MCF 10A (cell line): ENCODE data around the gene PRKN. TPM values are rescaled to one million over a fixed set of nuclear protein-coding genes. Genes with fewer than 3 reads are reported as not detected.
A peak's percentile ranks its signal among the peaks of the same experiment; 100 is the strongest.

ENCODE experiments used
- BruUV-seq: library from RNA; stranded (reverse); fragments of 400-500 nt; replicated peaks from 2 replicates; lab custom pipeline; 2021; lab: Mats Ljungman, UMichigan
- CTCF ChIA-PET: fragments of 300-600 bp; sonication (Branson Sonifier 250); formaldehyde crosslinking; extraction: SDS; loops from one replicate; lab custom pipeline; 2021; ENCODE audit warnings: antibody characterized with exemption, inconsistent platforms; lab: Yijun Ruan, JAX
- POLR2A ChIA-PET: fragments of 300-600, 350-650 bp; sonication (Branson Sonifier 250); formaldehyde crosslinking; extraction: SDS; loops from one replicate; lab custom pipeline; 2020; ENCODE audit warnings: antibody characterized with exemption, inconsistent platforms; lab: Yijun Ruan, JAX
- DNase-seq: peaks from one replicate; pipeline ENCODE4 v3.0.0-alpha.2; 2018; ENCODE audit not compliant: unreplicated experiment
- H3K27ac Mint-ChIP-seq: one replicate; pipeline ENCODE4 v1.8.0; 2022; ENCODE audit warnings: mild to moderate bottlenecking, low read depth, mixed read lengths; ENCODE audit not compliant: unreplicated experiment
- H3K27me3 Mint-ChIP-seq: one replicate; pipeline ENCODE4 v1.8.0; 2022; ENCODE audit warnings: mixed read lengths; ENCODE audit not compliant: insufficient read depth, unreplicated experiment
- H3K36me3 Mint-ChIP-seq: one replicate; pipeline ENCODE4 v1.8.0; 2022; ENCODE audit warnings: mild to moderate bottlenecking, moderate library complexity, mixed read lengths; ENCODE audit not compliant: insufficient read depth, unreplicated experiment
- H3K4me1 Mint-ChIP-seq: one replicate; pipeline ENCODE4 v1.8.0; 2022; ENCODE audit warnings: mixed read lengths; ENCODE audit not compliant: insufficient read depth, unreplicated experiment
- H3K4me3 Mint-ChIP-seq: one replicate; pipeline ENCODE4 v1.8.0; 2022; ENCODE audit warnings: mild to moderate bottlenecking, moderate library complexity, mixed read lengths; ENCODE audit not compliant: unreplicated experiment
- H3K9me3 Mint-ChIP-seq: one replicate; pipeline ENCODE4 v1.8.0; 2022; ENCODE audit warnings: mixed read lengths; ENCODE audit not compliant: unreplicated experiment
- intact Hi-C: fragments of 100-400 bp; cut with micrococcal nuclease; formaldehyde crosslinking; loops from 2 replicates; pipeline ENCODE4 v1.14.1; 2022
- total RNA-seq: library from RNA; stranded (reverse); gene quantifications from 2 replicates; pipeline ENCODE4 v1.2.3, GENCODE V29; 2022
- TF ChIP-seq, protein P1 (sequence below): fragments of 200-600 bp; IDR thresholded peaks from one replicate; pipeline ENCODE4 v1.8.0; 2022; ENCODE audit warnings: antibody characterized with exemption, mild to moderate bottlenecking; ENCODE audit not compliant: unreplicated experiment

Gene PRKN
- total RNA-seq, 1 experiment from 2014 or later = 2.5 TPM

DNA sequence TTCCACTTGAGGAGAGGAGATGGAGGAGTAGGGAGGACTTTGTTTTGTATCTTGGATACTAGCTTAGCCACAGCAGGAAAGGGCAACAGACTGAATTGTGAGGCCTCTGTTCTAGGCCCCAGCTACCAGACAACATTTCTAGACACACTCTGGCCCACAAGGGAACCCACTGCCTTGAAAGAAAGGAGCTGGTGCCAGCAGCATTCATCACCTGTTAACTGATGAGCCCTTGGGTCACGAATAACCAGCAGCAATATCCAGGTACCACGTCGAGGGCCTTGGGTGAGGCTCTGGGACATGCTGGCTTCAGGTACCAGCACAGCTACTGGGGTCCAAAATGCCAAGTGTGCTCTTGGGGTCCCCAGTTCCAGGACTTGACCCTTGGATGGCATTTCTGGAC, 165.5 kb downstream of the PRKN start:
- TF ChIP-seq, protein P1, sequence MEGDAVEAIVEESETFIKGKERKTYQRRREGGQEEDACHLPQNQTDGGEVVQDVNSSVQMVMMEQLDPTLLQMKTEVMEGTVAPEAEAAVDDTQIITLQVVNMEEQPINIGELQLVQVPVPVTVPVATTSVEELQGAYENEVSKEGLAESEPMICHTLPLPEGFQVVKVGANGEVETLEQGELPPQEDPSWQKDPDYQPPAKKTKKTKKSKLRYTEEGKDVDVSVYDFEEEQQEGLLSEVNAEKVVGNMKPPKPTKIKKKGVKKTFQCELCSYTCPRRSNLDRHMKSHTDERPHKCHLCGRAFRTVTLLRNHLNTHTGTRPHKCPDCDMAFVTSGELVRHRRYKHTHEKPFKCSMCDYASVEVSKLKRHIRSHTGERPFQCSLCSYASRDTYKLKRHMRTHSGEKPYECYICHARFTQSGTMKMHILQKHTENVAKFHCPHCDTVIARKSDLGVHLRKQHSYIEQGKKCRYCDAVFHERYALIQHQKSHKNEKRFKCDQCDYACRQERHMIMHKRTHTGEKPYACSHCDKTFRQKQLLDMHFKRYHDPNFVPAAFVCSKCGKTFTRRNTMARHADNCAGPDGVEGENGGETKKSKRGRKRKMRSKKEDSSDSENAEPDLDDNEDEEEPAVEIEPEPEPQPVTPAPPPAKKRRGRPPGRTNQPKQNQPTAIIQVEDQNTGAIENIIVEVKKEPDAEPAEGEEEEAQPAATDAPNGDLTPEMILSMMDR = no peak
- H3K4me1 Mint-ChIP-seq = no peaks in the 10 kb centered on the region
- peaks cover 25% of the 10 kb centered on the region for H3K9me3 Mint-ChIP-seq
- H3K4me3 Mint-ChIP-seq = no peak overlapping the region
- CTCF ChIA-PET = interaction anchor here (1.3 kb wide), 1 partner anchor 174 kb away, joined by 3 read pairs; no protein-coding TSS in a partner anchor
- BruUV-seq = no TSS peak
- no peak overlapping the region for H3K27ac Mint-ChIP-seq
- no peaks in the 10 kb centered on the region for H3K27me3 Mint-ChIP-seq
- H3K36me3 Mint-ChIP-seq = no peaks in the 10 kb centered on the region
- DNase-seq = no peak
- intact Hi-C loops = no loop called here
- POLR2A ChIA-PET = no interaction called here

DNA sequence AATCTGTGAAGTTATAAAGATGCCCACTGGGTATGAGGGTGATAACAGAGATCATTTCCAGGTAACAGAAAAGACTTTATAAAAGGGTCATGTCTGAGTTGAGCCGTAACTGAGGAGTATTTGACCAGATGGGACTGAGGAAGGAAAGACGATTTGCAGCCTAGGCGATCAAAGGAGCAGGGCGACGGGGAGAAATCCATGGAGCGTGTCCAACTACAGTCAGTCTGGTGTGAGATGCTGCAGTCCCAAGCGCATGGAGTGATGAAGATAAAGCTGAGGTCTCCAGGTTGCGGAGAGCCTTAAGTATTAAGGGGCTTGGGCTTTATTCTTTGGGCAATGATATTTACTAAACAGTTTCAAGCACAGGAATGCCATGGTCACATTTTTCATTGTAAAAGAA, 166.7 kb downstream of the PRKN start:
- POLR2A ChIA-PET = no interaction called here
- TF ChIP-seq, protein P1 = no peak
- intact Hi-C loops = no loop called here
- no peak overlapping the region for H3K4me3 Mint-ChIP-seq
- H3K27ac Mint-ChIP-seq = no peak overlapping the region
- H3K27me3 Mint-ChIP-seq = no peaks in the 10 kb centered on the region
- H3K4me1 Mint-ChIP-seq = no peaks in the 10 kb centered on the region
- H3K36me3 Mint-ChIP-seq = no peaks in the 10 kb centered on the region
- CTCF ChIA-PET = interaction anchor here (0.5 to 1.3 kb wide), 3 partner anchors 175 to 937 kb away, joined by 3 to 4 read pairs (median 3); no protein-coding TSS in a partner anchor
- DNase-seq = no peak
- no TSS peak for BruUV-seq
- peaks cover 19% of the 10 kb centered on the region for H3K9me3 Mint-ChIP-seq

DNA sequence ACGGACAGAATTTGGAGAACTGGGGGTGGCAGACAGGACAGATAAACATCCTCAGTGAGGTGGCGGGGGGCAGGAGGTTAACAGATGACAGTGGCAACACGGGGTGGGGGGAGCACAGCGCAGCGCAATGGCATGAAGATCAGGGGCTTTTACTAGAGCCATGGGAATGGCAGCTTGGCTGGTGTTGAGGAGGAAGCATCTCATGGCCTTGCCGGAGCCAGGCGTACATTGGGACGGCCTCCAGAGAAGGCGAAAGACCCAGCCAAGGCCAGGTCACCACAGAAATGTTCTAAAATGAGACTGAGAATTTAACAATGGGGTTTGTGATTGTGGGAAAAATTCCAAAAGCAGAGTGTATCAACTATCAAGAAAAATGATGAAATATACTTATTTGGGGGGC, 173.0 kb downstream of the PRKN start:
- H3K27me3 Mint-ChIP-seq = no peaks in the 10 kb centered on the region
- ChIA-PET POLR2A (no interaction called here), CTCF (interaction anchor here (0.7 kb wide), 1 partner anchor 1940 kb away, joined by 3 read pairs; no protein-coding TSS in a partner anchor)
- no peaks in the 10 kb centered on the region for H3K9me3 Mint-ChIP-seq
- no peak overlapping the region for H3K27ac Mint-ChIP-seq
- no peaks in the 10 kb centered on the region for H3K4me1 Mint-ChIP-seq
- DNase-seq = no peak
- TF ChIP-seq, protein P1 = no peak
- BruUV-seq = no TSS peak
- H3K4me3 Mint-ChIP-seq = no peak overlapping the region
- peaks cover 6% of the 10 kb centered on the region for H3K36me3 Mint-ChIP-seq
- intact Hi-C loops = no loop called here

DNA sequence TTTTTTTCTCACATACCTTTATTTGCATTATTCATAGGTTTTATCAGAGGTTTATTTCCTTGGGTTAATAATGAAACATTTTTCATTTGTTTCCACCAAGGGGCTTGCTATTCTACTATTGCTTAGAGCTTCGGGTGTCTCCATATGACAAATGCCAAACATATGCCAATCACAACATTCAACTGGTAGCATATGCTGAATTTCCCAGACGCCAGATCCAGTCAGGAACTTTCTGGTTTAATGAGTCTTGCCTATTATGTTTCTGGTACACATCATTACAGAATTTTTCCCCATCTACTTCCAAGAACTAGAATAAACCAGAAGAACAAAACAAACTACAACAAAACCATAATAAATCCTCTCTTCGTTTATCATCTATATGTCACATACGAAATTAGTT, 180.7 kb downstream of the PRKN start:
- no peaks in the 10 kb centered on the region for H3K27me3 Mint-ChIP-seq
- no peak for DNase-seq
- POLR2A ChIA-PET = interaction anchor here (0.6 kb wide), 1 partner anchor 737 kb away, joined by 3 read pairs; no protein-coding TSS in a partner anchor
- no peaks in the 10 kb centered on the region for H3K4me1 Mint-ChIP-seq
- intact Hi-C loops = no loop called here
- no TSS peak for BruUV-seq
- no peaks in the 10 kb centered on the region for H3K36me3 Mint-ChIP-seq
- no peaks in the 10 kb centered on the region for H3K9me3 Mint-ChIP-seq
- no peak overlapping the region for H3K4me3 Mint-ChIP-seq
- TF ChIP-seq, protein P1 = no peak
- CTCF ChIA-PET = no interaction called here
- peak overlapping the region; percentile 10 for H3K27ac Mint-ChIP-seq
